Measurements from ENCODE around the gene ARFGEF3.

Gene ARFGEF3

DNA sequence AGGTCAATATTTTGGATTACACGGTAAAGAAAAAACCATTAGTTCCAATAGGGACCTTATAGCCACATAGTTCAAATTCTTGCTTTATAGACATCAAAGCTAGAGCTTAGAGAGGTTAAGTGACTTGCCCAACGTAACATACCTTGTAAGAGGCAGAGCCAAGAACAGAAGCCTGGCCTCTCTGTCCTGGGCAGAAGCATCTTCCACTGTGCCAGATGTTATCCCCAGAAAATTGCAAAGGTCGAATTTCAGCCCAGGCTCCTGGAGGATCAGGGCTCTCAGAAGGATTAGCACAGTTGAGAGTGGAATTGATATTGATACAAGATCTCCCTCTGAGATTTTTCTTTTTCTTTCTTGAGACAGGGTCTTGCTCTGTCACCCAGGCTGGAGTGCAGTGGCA lies 222.0 kb downstream of the ARFGEF3 start:
- no peak for DNase-seq (ENCODE audit: insufficient read length, low spot score)

DNA sequence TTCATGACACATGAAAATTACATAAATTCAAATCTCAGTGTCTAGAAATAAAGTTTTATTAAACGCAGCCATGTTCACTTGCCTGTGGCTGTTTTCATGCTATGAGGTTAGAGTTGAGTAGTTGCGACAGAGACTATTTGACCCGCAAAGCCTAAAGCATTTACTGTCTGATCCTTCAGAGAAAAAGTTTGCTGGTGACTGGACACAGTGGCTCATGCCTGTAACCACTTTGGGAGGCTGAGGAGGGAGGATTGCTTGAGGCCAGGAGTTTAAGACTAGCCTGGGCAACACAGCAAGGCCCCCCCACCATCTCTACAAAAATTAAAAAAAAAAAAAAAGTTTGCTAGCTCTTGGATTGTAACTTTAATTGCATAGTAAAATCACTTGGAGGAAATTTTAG lies 225.2 kb downstream of the ARFGEF3 start:
- FAIRE-seq = no peak
- no peak for DNase-seq (ENCODE audit: insufficient read length, low spot score)

More for the DNA sequence above, 222.0 kb downstream of the ARFGEF3 start:
- no peak for FAIRE-seq

DNA sequence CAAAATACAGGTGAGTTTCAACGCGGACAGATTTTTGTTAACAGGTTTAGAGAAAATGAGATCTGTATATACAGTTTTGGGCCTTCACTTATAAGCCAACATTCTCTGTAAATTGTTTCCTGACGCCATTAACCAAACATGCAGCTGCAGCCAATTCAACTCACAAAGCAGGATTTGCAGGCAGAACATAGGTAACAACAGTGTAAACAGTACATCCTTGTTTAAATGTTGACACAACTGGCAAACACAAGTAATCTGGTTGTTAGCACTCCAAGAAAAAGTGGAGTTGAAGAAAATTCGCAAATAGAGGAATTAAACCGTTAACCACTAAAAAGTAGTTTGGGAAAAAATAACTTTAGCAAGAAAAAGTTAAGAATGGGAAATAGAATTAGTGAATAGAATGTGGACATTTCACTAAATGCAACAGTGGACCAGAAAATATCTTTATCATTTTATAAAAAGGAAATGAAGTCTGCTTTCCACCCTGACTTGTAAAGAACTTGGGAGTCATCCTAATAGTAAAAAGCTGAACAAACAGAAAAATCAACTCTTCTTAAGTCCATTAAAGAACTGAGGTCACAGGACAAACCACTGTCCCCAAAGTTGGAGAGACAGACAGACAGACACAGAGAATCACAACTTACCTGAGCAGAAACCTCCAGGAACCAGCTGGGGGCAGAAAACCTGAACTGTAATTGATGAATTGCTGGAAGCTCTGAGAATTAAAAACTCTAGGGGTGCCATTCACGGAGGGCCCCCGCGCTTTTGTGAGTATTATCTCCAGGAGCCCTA lies 226.0 kb downstream of the ARFGEF3 start:
- DNase-seq (ENCODE audit: insufficient read length, low spot score) (no peak), FAIRE-seq (no peak)

DNA sequence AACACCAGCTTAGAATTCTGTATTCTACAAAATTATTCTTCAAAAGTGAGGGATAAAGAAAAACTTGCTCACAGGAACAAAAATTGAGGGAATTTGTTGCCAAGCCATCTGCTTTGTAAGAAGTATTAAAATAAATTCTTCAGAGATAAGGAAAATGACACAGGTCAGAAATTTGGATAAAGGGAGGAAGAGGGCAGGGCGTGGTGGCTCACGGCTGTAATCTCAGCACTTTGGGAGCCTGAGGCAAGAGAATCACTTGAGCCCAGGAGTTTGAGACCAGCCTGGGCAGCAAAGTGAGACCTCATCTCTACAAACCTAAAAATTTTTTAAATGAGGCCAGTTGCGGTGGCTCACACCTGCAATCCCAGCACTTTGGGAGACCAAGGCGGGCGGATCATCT lies 227.8 kb downstream of the ARFGEF3 start:
- DNase-seq (ENCODE audit: insufficient read length, low spot score) = no peak
- no peak for FAIRE-seq

Measured in GM19239 (cell line).